ENCODE measurements around the gene PCNX2. TPM values are rescaled to one million over a fixed set of nuclear protein-coding genes. Genes with fewer than 3 reads are reported as not detected.

PCNX2 gene
- total RNA-seq, 1 experiment from 2014 or later, result 63.4 TPM

GRCh38 chr1:233166896-233167295 is 128.6 kb downstream of the PCNX2 start:
- peaks cover 9% of the 10 kb centered on the region for H3K36me3 Mint-ChIP-seq (ENCODE audit: insufficient read depth, unreplicated experiment)
- CTCF ChIA-PET, result no interaction called here
- no TSS peak for BruUV-seq (replicated peaks)
- DNase-seq, result no peak
- no peaks in the 10 kb centered on the region for H3K27me3 Mint-ChIP-seq (ENCODE audit: unreplicated experiment)
- TF ChIP-seq, protein P1, sequence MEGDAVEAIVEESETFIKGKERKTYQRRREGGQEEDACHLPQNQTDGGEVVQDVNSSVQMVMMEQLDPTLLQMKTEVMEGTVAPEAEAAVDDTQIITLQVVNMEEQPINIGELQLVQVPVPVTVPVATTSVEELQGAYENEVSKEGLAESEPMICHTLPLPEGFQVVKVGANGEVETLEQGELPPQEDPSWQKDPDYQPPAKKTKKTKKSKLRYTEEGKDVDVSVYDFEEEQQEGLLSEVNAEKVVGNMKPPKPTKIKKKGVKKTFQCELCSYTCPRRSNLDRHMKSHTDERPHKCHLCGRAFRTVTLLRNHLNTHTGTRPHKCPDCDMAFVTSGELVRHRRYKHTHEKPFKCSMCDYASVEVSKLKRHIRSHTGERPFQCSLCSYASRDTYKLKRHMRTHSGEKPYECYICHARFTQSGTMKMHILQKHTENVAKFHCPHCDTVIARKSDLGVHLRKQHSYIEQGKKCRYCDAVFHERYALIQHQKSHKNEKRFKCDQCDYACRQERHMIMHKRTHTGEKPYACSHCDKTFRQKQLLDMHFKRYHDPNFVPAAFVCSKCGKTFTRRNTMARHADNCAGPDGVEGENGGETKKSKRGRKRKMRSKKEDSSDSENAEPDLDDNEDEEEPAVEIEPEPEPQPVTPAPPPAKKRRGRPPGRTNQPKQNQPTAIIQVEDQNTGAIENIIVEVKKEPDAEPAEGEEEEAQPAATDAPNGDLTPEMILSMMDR (IDR thresholded peaks at IDR 0.05; ENCODE audit: unreplicated experiment), result no peak
- H3K4me3 Mint-ChIP-seq (ENCODE audit: low read depth, unreplicated experiment), result no peak overlapping the region
- H3K27ac Mint-ChIP-seq (ENCODE audit: unreplicated experiment), result no peak overlapping the region
- intact Hi-C loops (cut with micrococcal nuclease; ENCODE audit: unreplicated experiment), result no loop called here
- no peaks in the 10 kb centered on the region for H3K9me3 Mint-ChIP-seq (ENCODE audit: low read depth, unreplicated experiment)
- no peaks in the 10 kb centered on the region for H3K4me1 Mint-ChIP-seq (ENCODE audit: low read depth, unreplicated experiment)

DNA sequence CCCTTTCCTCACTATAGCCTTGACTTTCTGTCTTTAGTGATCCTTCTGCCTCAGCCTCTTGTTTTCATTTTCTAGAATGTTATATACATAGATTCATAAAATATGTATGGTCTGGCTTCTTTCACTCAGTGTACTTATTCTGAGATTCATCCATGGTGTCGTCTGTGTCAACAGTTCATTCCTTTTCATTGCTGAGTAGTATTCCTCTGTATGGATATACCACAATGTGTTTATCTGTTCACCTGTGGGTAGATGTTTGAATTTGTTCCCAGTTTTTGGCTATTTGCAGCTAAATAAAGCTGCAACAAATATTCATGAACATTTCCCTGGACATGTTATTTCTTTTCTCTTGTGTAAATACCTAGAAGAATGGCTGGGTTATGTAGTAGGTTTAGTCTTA is 131.8 kb downstream of the PCNX2 start:
- CTCF ChIA-PET, result no interaction called here
- no peaks in the 10 kb centered on the region for H3K36me3 Mint-ChIP-seq (ENCODE audit: insufficient read depth, unreplicated experiment)

DNA sequence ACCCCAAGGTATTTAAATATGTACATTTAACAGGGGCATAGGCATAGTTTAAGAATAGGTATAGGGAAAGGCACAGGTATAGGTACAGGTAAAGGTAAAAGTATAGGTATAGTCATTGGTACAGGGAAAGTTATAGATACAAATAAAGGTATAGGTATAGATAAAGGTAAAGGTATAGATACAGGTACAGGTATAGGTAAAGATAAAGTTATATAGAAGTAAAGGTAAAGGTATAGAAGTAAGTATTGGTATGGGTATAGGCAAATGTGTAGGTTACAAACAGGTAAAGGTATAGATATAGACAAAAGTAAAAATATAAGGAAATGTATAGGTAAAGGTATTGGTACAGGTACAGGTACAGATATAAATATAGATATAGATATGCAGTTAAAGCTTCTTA is 137.2 kb downstream of the PCNX2 start:
- intact Hi-C loops (cut with micrococcal nuclease; ENCODE audit: unreplicated experiment), result no loop called here
- H3K27me3 Mint-ChIP-seq (ENCODE audit: unreplicated experiment), result no peaks in the 10 kb centered on the region
- CTCF ChIA-PET, result no interaction called here
- DNase-seq, result no peak
- H3K4me3 Mint-ChIP-seq (ENCODE audit: low read depth, unreplicated experiment), result no peak overlapping the region
- BruUV-seq (replicated peaks), result no TSS peak
- no peak overlapping the region for H3K27ac Mint-ChIP-seq (ENCODE audit: unreplicated experiment)
- no peaks in the 10 kb centered on the region for H3K36me3 Mint-ChIP-seq (ENCODE audit: insufficient read depth, unreplicated experiment)
- TF ChIP-seq, protein P1 (IDR thresholded peaks at IDR 0.05; ENCODE audit: unreplicated experiment), result no peak
- no peaks in the 10 kb centered on the region for H3K9me3 Mint-ChIP-seq (ENCODE audit: low read depth, unreplicated experiment)
- H3K4me1 Mint-ChIP-seq (ENCODE audit: low read depth, unreplicated experiment), result no peaks in the 10 kb centered on the region

More for the DNA sequence above, 131.8 kb downstream of the PCNX2 start:
- TF ChIP-seq, protein P1 (IDR thresholded peaks at IDR 0.05; ENCODE audit: unreplicated experiment), result no peak
- Mint-ChIP-seq H3K9me3 (ENCODE audit: low read depth, unreplicated experiment) (no peaks in the 10 kb centered on the region), H3K27me3 (ENCODE audit: unreplicated experiment) (no peaks in the 10 kb centered on the region), H3K27ac (ENCODE audit: unreplicated experiment) (no peak overlapping the region), H3K4me3 (ENCODE audit: low read depth, unreplicated experiment) (no peak overlapping the region), H3K4me1 (ENCODE audit: low read depth, unreplicated experiment) (no peaks in the 10 kb centered on the region)
- no TSS peak for BruUV-seq (replicated peaks)
- no peak for DNase-seq
- intact Hi-C loops (cut with micrococcal nuclease; ENCODE audit: unreplicated experiment), result no loop called here

DNA sequence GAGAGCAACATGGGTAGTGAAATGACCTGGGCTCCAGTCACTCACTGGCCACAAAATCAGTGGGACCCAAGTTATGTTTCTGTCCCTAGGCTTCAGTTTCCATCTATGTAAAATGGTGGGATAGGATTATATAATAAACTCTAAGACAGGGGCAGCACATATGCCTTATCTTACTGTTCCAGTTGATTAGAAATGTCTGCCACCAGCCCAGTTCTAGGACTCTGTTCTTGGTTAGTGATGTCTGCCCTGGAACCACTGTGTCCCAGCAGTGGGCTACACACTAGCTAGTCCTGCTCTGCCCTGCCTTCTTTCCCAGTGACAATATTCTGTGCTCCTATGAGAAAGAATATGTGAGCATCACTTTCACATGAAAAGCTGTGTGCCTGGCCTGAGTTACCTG is 138.3 kb downstream of the PCNX2 start:
- Mint-ChIP-seq H3K36me3 (ENCODE audit: insufficient read depth, unreplicated experiment) (no peaks in the 10 kb centered on the region), H3K4me3 (ENCODE audit: low read depth, unreplicated experiment) (no peak overlapping the region), H3K4me1 (ENCODE audit: low read depth, unreplicated experiment) (no peaks in the 10 kb centered on the region), H3K9me3 (ENCODE audit: low read depth, unreplicated experiment) (no peaks in the 10 kb centered on the region), H3K27me3 (ENCODE audit: unreplicated experiment) (no peaks in the 10 kb centered on the region), H3K27ac (ENCODE audit: unreplicated experiment) (no peak overlapping the region)
- TF ChIP-seq, protein P1 (IDR thresholded peaks at IDR 0.05; ENCODE audit: unreplicated experiment), result no peak
- BruUV-seq (replicated peaks), result no TSS peak
- intact Hi-C loops (cut with micrococcal nuclease; ENCODE audit: unreplicated experiment), result no loop called here
- CTCF ChIA-PET, result no interaction called here
- no peak for DNase-seq

All from Calu3 (cell line).